Left renal pelvis (tissue), 4 donors: ENCODE results near the gene PHF24. TPM values are rescaled to one million over a fixed set of nuclear protein-coding genes. Genes with fewer than 3 reads are reported as not detected.
A peak's percentile ranks its signal among the peaks of the same experiment; 100 is the strongest.

Source experiments
- DNase-seq, 4 donors: peaks; one replicate each; pipeline ENCODE4 v3.0.0-alpha.2; 2013; ENCODE audit warnings: low read depth in 4 of 4, low spot score in 3 of 4
- polyA plus RNA-seq, 4 donors: library from polyadenylated mRNA; unstranded; fragments of 120-200 nt; gene quantifications; one replicate each; pipeline ENCODE4 v1.2.1, GENCODE V29; 2013; ENCODE audit not compliant: insufficient read length in 4 of 4

PHF24 gene
- polyA plus RNA-seq, 4 donors: 0.15 to 1.00 (median 0.25) TPM

DNA sequence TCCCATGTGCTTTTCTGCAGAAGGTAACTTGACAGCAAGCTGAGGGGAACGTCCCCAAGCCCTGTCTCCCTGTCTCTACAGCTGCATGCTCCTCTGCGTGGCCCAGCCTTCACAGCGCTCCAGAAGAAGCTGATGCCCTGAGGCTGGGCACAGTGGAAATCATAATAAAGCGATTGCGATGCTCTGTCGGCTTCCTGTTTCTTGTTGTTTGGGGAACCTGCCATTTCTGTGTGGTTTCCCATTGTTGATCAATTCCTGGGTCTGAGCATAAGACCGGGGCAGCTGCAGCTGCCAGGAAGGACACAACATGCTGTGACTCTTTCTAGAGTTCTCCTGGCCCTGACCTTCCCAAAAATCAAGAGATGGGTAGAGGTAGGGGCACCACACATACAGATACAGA is 24.3 kb downstream of the PHF24 start:
- DNase-seq: no peak

DNA sequence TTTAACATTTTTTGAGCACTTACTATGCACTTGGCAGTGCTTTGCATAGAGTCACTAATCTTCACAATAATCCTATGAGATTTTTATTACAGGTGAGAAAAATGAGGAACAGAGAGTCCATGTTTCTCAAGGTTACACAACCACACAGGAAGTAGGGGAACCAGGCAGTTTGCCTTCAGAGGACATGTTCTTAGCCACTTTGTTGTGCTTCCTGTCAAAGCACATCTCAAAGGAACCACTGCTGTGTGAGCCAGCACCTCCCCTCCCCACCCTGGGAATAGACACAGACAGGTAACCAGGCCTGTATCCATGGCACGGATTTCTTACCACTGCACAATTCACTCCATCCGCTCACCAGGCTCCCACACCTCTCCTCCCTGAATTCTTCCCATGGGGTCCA is 25.1 kb downstream of the PHF24 start:
- DNase-seq: no peak

DNA sequence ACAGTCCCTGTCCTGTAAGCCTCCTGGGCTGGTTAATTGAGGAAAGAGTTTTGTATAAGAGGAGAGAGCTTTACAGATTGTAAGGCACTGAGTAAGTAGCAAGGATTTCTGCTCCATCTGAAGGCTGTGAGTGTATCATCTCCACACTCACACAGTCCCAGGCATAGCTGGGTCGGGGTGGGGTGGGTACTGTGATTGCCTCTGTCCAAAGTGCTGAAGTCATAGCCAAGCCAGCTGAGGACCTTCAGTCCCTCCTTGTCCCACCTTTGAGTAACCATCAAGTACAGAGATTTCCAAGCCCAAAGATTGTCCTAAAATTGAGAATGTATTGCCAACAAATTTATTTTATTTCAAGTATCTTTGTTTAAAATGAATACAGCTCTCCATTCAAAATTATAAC is 26.0 kb downstream of the PHF24 start:
- peak in 1 of 4 donors; percentile 58 for DNase-seq

DNA sequence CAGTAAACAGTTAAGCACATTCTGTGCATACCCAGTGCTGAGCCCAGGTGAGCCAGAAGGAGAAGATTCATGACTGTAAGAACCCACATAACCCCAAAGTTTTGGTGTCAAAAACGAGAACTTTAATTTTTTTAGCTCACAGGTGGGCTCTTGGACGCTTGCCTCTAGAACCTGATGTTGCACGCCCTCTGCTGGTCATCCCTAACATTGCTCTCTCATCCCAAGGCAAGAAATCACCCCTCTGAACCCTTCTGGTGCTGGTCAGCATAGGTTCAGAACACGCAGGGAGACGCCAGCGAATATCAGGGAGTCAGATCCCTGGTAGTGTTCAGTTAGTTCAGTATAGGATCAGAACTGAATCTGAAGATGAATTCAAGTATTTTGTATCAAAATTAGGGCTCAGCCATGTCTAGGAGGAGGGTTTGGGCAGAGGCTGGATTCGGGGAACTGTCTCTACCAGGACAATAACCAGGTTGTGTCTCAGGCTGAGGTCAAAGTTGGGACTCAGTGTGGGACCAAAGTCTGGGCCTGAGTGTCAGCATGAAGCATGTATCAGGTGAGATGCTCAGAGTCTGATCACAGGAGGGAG is 27.3 kb downstream of the PHF24 start:
- no peak for DNase-seq

DNA sequence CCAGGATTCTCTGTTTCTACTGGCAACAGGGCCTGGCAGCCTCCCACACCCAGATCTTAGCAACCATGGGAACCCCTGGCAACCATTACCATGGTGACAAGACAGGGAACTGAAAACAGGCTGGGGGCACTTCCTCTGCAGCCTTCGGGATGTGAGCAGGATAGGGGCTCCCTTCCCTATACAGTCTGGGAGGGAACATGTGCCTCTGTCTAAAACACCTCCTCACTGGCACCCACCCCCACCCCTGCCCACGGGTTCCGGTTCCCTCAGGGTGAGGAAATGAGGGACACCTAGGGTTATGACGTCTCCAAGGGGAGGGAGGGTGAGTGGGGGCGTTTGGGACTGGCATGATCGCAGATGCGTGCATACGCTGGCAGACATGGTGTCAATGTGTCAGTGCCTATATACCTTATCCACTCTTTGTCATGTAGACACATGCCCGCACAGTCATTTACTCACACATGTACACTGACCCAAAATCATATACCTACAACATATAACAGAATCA is 28.5 kb downstream of the PHF24 start:
- DNase-seq: no peak

DNA sequence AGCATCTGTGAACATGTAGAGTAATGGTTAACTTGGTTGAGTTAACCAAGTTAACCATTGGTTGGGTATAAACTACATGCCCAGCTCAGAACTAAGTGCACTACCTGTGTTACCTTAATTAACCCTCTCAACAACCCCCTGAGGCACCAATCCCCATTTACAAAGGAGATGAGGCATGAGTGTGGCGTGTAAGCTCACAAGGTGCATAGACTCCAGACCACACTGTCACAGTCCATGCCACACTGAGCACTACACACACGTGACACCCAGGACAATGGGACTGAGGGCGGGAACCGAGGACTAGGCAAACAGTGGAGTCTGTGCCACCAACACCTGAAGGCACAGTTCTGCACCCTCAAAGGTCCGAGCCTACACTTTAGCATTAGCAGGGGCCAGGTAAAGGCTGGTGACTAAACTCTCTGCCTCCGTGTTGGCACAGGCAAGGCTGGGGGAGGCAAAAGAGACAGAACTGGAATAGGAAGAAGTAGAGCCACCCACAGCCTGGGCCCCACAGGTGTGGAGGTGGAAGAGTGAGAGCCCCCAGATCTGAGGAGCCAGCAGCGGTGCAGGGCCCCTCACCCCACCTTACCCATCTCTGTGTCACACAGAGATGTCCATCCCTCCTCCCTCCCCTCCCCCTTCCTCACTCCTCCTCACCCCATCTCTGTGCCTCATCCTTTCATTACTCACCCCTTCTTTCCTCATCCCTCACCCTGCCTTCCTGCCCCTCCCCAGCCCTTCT is 29.2 kb downstream of the PHF24 start:
- no peak for DNase-seq

DNA sequence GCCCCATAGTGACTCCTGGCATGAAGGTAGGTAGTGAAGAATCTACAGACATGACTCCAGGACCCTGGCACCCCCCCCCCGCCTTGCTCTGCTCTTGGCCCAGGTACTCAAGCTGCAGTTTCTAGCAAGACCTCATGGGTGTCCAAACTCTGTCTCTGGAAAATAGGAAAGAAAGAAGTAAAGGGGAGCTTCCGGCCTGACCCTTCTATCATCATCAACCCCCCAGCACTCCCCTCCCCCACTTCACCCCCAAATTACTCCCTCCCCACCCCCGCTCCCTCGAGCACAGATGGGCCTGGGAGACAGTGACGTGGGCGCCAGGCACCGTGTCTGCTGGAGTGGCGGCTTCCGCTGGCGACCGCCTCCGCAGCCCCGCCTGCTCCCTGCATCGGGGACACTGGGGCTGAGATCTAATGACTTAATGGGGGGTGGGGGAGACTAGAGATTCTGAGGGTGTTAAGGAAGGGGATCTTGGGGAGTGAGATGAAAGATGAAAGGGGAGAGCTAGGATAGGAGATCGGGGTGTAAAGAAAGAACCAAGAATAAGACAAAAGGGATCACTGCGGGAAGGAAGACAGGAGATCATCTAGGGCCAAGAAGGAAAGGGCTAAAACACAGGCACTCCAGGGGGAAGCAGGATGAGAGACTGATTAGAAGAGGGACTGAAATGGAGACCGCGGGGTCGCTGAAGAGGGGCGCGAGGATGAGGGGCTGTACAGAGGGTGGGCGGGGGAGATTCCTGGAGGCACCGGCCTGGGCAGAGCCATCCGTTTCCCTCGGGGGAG is 30.3 kb downstream of the PHF24 start:
- no peak for DNase-seq

DNA sequence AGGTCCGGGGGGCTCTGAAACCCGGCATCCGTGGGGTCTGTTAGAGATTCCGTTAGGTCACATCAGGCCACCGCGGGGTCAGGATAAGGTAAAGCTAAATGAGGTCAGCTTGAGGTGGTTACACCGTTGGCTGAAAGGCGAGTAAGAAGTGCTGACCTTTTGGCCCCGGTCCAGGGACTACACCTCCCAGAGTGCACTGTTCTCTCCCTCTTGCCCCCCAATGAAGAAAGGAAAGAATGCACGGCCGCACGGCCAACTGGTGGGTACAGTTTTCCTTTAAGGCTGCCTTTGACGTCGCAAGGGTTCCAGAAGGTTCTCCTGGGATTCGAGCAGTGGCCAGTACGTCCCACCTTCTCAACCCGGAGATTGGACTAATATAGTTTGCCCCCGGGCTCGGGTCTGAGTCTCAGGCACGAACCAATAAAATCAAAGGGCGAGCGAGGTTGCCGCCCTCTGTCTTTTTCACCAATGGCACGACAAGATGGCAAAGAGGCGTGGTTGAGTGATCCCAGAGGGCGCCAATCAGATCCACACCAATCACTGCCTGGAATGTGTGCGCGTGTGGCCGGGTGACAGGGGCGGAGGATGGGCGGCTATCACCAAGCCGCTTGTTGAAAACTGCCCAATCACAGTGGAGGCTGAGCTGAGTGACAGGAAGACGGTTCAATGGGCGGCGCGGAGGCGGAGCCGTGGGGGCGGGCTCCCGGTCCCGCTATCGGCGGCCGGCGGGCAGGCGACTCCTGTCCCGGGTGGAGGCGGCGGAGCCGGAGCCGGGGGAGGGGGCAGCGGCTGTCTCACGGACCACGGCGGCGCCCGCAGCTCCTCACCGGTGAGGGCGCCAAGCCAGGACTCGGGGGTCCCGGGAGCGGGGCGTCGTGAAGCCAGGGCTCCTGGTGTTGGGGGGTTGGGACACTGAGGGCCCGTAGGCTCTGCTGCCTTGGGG is 31.2 kb downstream of the PHF24 start, which contains the start of gene DNAJB5:
TSS of gene DNAJB5 (plus strand) at position 743 of the 943 bp plus-strand sequence. CDS start 886 bp downstream, outside the sequence.
- DNase-seq: peak; percentile 96 to 99 (median 98)

DNA sequence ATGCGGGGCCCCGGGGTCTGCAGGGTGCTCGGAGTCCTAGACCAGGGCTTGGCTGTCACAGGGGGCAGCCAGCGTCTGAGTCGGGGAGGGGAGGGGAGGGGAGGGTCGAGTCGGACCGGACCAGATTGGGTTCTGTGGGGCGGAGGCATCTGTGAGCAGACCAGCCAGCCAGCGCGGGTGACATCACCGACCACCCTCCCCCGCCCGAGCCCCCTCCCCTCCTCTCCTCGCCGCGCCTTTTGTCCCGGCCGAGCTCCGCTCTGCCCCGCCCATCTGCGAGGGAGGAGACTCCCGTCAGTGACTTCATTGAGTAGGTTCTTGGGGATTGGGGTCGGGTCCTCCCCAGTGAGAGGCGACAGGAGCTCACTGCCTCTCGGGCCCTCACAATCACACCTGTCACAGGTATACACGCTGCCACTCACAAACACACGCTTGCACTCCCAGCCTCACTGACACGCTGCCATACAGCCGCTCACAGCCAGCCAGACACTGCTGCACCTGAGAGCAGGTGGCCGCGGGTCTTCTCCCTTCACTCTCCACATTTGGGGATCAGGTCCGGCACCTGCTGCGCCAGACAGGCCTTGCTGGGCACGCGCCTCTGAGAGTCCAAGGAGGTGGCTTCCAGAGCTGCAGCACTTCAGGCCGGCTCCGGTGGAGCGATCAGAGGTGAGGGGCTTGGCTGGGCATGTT is 32.0 kb downstream of the PHF24 start:
- peak in 1 of 4 donors; percentile 64 for DNase-seq

DNA sequence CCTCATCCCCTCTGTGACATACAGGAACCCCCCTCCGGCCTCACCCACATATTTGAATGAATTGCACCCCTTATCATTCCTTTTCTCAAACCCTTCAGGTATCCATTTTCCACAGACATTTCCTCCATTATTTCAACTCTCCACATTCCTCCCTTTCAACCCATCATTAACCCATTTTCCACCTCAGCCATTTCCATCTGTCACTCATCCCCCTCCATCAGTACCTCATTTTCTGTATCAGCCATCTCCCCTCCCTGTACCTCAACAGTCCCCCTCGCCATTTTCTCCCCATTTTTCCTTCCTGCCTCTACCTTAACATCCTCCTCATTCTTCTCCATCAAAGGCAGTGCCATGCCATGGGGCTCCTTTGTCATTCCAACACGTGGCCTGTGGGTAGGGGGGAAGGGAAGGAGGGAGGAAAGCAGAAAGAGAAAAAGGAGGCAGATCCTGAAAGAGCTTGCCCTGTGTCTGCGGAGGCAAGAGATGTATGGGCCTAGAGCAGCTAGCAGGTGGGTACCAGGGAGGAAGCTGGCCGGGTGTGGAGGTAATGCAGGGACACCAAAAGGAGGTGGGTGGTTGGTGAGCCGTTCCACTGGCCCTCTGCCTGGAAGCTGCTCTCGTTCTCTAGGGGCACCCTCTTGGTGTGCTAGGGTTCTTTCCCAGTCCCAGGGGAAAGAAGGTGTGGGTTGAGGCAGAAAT is 33.0 kb downstream of the PHF24 start:
- no peak for DNase-seq

DNA sequence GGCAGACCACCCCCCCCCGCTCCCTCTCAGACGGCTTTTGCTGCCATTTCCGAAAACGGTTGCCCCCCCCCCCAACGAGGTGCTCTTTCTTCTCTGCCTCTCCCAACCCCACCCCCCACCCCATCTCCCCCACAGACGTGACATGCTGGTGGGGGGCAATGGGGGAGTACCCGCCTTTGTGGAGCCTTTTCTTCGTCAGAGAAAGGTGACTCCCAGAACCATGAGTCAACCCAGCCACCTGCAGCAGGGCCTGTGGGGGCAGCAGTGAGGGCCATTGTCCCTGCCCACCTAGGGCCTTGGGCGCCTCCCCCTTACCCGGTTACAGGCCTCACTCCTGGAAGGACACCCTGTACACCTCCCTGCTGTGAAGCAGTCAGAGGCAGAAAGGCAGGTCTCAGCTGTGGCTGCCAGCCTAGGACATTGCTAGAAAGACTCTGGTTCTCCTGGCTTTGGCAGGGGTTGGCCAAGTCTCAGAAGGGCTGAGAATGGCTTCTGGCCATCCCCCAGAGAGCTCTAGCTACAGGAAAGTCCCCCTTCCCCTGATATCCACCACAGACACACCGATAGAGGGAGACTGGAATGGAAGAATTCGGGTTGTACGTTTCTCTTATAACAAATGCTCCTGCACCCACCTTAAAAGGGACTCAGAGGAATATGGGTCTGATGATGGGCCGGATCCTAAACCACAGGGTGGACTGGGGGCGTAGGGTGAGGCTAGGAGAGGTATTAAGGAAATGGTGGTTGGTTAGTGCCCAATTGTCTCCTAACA is 33.7 kb downstream of the PHF24 start:
- DNase-seq: no peak

DNA sequence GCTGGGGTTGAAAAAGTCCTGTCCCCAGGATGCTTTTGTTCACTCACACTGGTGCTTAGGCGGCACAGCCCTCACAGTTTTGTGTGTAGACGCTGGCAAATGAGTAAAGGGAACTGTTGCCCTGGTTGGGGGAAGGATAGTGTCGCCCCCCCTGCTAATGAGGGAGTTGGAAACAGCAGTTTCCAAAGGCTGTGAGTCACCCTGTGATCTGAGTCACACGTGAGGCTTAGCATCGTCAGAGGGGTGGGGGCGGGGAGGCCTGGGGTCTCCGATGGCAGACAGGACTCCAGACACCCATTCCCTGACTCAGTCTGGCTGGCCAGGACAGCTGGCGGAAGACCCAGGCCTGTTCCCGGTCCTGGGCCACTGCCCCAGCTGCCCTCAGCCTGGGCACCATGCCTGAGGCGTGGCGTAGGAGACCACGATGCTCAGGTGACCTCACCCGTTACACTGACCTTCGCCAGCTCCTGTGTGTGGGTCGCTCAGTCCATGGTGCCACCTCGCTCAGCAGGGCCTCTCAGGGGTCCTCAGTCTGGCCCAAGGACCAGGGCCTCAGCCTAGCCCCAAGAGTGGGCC is 34.4 kb downstream of the PHF24 start:
- DNase-seq: no peak

DNA sequence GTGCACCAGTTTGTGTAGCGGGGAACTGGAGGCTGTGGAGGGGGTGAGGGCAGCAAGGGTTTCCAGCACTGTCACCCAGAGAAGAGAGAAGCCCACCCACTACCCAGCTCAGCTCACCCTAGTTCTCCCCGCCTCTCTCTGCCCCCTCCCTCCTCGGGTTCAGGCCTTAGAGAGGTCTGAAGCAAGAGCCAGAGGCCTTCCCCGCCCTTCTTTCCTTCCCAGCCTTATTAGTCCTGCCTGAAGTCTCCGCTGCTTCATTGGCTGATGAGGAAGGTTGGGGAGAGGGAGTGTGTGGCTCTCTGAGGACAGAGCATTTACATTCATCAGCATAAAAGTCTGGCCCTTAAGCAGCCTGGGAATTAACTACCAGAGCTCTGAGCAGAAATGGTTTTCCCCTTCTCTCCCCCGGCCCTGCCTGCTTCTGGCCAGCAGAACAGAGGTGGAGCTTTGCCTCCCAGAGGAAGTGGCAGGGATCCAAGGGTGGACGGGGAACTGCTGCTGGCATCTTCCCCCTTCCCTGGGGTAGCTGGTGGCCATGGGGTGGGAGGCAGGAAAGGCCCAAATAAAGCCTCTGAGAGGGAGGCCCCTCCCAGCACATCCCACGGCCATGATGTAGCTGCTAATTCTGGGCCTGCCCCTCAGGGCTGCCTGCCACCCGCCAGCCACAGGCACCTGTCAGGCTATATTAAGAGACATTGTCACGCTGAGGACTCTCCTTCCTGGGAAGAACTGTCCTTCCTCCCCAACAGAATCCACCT is 35.6 kb downstream of the PHF24 start:
- DNase-seq: no peak

DNA sequence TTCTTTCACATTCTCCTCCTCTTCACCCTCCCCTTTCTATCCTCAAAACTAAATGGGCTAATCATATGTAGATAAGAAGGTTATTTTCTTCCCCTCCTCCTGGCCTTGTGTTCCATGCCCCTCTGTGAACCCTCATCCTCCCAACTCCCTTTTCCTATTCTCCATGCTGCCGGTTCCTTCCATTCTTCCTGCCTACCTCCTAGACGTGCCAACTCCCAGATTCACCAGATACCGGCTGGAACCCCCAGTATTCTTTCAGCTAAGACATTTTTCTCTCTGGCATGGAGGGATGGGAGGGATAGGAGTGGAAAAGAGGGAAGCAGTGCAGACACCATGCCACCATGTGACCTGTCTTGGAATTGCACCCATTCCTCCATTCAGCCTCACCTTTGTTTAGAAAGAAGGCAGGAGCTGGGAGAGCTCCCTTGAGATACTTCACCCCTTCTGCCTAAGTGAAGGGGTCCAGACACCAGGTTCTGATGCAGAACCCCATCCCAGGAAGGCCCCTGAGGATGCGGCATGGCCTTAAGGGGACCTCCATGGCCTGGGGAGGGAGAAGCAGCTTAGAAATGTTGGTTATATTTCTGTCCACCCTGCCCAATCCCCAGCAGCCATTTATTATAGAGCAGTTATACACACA is 36.3 kb downstream of the PHF24 start:
- no peak for DNase-seq

DNA sequence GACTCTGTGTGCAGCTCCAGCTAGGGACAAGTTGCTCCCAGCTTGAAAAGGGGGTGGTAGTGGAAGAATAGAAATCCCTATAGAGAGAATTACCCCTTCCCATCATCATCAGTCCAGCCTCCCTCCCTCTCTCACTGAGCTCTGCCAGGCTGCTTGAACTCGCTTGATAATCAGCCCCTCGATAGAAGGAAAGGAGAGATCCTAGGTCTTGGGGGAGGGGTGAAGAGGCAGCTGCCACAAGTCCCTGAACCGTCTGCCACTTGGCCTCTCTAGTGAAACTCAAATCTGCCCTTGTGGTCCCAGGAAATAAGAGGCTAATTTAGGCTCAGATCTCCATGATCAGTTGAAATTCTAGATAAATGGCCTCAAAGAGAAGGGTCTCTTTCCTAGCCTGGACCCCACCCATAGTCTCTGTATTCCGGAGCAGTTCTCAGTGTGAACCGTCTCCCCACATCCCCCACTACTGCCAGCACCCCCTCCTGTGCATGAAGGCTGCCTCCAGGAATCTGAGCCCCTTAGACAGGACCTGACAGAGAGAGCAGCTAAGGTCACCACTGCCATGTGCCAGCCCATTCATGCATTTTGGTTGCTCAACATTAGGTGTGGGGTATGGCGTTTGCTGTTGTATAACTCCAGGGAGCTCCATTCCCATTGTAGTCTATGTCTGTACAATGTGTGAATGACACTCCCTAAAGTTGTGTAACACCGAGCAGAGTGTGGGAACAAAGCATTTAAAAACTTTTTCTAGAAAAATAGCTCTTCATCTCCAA is 37.0 kb downstream of the PHF24 start:
- no peak for DNase-seq

DNA sequence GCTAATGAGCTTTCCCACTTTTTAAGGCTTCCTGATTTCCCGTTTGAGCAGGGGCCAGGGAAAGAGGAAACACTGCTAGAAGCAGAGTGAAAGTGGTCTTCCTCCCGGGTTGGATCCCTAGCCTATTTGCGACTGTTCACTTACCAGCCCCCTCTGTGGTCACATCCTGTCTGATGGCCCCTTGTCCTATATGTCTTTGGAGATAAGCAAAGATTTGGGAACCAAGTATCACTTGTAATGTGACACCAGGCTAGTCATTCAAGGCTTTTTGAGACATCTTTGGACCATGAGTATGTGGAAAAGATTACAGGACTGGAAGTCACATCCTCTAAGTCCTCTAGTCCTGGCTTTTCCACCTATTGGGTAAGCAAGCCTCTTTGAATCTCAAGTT is 37.6 kb downstream of the PHF24 start:
- DNase-seq: no peak
